Erythroblast (primary cell): ENCODE results near the gene CFAP161.

Experiments
- GATA1 ChIP-seq: IDR thresholded peaks from 2 replicates; pipeline ENCODE4 v1.6.1; 2011; ENCODE audit warnings: low read depth, mild to moderate bottlenecking, control low read depth, low read length, moderate library complexity
- POLR2A ChIP-seq: IDR thresholded peaks from 2 replicates; pipeline ENCODE4 v1.6.1; 2011; ENCODE audit warnings: mild to moderate bottlenecking, low read length

GRCh38 chr15:81103857-81104256 is 30.2 kb upstream of the CFAP161 start:
- TF ChIP-seq POLR2A = no peak
- no peak for TF ChIP-seq GATA1
